B cell (primary cell): ENCODE measurements around the gene SST. TPM values are rescaled to one million over a fixed set of nuclear protein-coding genes. Genes with fewer than 3 reads are reported as not detected.

ENCODE experiments used
- ATAC-seq: fragments of 200-7000 bp; cut with Tn5 transposase; one replicate; pipeline ENCODE4 v1.10.0; 2021; ENCODE audit warnings: low read depth, mild to moderate bottlenecking, moderate number of reproducible peaks, moderate library complexity
- CTCF ChIA-PET: fragments of 350-600 bp; sonication (Branson Sonifier 250); formaldehyde crosslinking; loops from one replicate; lab custom pipeline; 2021; ENCODE audit warnings: antibody characterized with exemption, inconsistent platforms; lab: Charles Lee
- POLR2A ChIA-PET: fragments of 350-600 bp; sonication (Branson Sonifier 250); formaldehyde crosslinking; loops from one replicate; lab custom pipeline; 2021; ENCODE audit warnings: antibody characterized with exemption; lab: Charles Lee
- DNase-seq: peaks from one replicate; pipeline ENCODE4 v3.0.0; 2013
- H2AFZ ChIP-seq: 2 replicates; pipeline ENCODE4 v1.6.1; 2012; ENCODE audit warnings: mild to moderate bottlenecking, low read depth, low read length; ENCODE audit not compliant: insufficient read depth, poor library complexity, severe bottlenecking
- H3K27ac ChIP-seq, 2 donors: 1 replicate in 1 of 2; 2 replicates in 1 of 2; pipeline ENCODE4 v1.5.1; 2012 to 2013; ENCODE audit warnings: low read length in 2 of 2, mild to moderate bottlenecking in 2 of 2, moderate library complexity in 1 of 2
- H3K27me3 ChIP-seq, 4 experiments: fragments of 200-600 bp in 1 of 4; sonication (generic) in 1 of 4; replicated peaks in 1 of 4; 1 replicate in 2 of 4; 2 replicates in 2 of 4; pipeline versions ENCODE4 v1.6.1 to v1.7.0; 2013 to 2016; ENCODE audit warnings: low read length in 3 of 4, mild to moderate bottlenecking in 2 of 4, mixed read lengths in 1 of 4, moderate library complexity in 1 of 4; ENCODE audit not compliant: insufficient read depth in 4 of 4, control insufficient read depth in 3 of 4; ENCODE audit errors: control extremely low read depth in 1 of 4
- H3K36me3 ChIP-seq, 2 experiments: replicated peaks in 1 of 2; 1 replicate in 1 of 2; 2 replicates in 1 of 2; pipeline versions ENCODE4 v1.6.1 to v1.7.1; 2013; ENCODE audit warnings: low read length in 1 of 2; ENCODE audit not compliant: insufficient read depth in 2 of 2, control insufficient read depth in 1 of 2; ENCODE audit errors: control extremely low read depth in 1 of 2, extremely low read depth in 1 of 2
- H3K4me1 ChIP-seq, 2 donors: fragments of 200-600 bp in 1 of 2; sonication (generic) in 1 of 2; 1 replicate in 1 of 2; 2 replicates in 1 of 2; pipeline versions ENCODE4 v1.5.1 to v1.6.1; 2013 to 2017; ENCODE audit warnings: low read length in 2 of 2; ENCODE audit not compliant: control insufficient read depth in 2 of 2, insufficient read depth in 2 of 2
- H3K4me2 ChIP-seq: replicated peaks from 2 replicates; pipeline ENCODE3; 2012; ENCODE audit warnings: mild to moderate bottlenecking, low read depth, low read length; ENCODE audit not compliant: poor library complexity, severe bottlenecking
- H3K4me3 ChIP-seq, 5 experiments: fragments of 200-600 bp in 1 of 5; sonication (generic) in 1 of 5; 1 replicate in 3 of 5; 2 replicates in 2 of 5; pipeline versions ENCODE4 v1.5.1 to v1.7.0; 2011 to 2016; ENCODE audit warnings: low read length in 4 of 5, mild to moderate bottlenecking in 4 of 5, low read depth in 2 of 5, control low read depth in 1 of 5, moderate library complexity in 1 of 5; ENCODE audit not compliant: insufficient read depth in 1 of 5; ENCODE audit errors: control extremely low read depth in 1 of 5, extremely low read depth in 1 of 5
- H3K79me2 ChIP-seq: fragments of 200-600 bp; sonication (generic); one replicate; pipeline ENCODE4 v1.6.0; 2016; ENCODE audit warnings: low read length; ENCODE audit not compliant: control insufficient read depth, insufficient read depth
- H3K9ac ChIP-seq: fragments of 200-600 bp; sonication (generic); 2 replicates; pipeline ENCODE4 v1.6.1; 2017; ENCODE audit warnings: mild to moderate bottlenecking, low read length, moderate library complexity
- H3K9me3 ChIP-seq, 3 donors: one replicate each; pipeline versions ENCODE4 v1.6.1 to v1.7.1; 2013; ENCODE audit warnings: low read length in 2 of 3; ENCODE audit not compliant: control insufficient read depth in 2 of 3, insufficient read depth in 1 of 3; ENCODE audit errors: control extremely low read depth in 1 of 3
- H4K20me1 ChIP-seq: 2 replicates; pipeline ENCODE4 v1.6.0; 2012; ENCODE audit warnings: mild to moderate bottlenecking, low read length; ENCODE audit not compliant: insufficient read depth, control insufficient read depth, poor library complexity, severe bottlenecking
- H3K27ac Mint-ChIP-seq: one replicate; pipeline ENCODE4 v1.8.0; 2021; ENCODE audit warnings: mixed read lengths
- H3K27me3 Mint-ChIP-seq: one replicate; pipeline ENCODE4 v1.8.0; 2021; ENCODE audit warnings: mixed read lengths
- H3K4me1 Mint-ChIP-seq: one replicate; pipeline ENCODE4 v1.8.0; 2021; ENCODE audit warnings: mixed read lengths
- H3K4me3 Mint-ChIP-seq: one replicate; pipeline ENCODE4 v1.8.0; 2021; ENCODE audit warnings: mixed read lengths
- H3K9me3 Mint-ChIP-seq: one replicate; pipeline ENCODE4 v1.8.0; 2022; ENCODE audit warnings: mixed read lengths; ENCODE audit not compliant: insufficient read depth
- EZH2 ChIP-seq: IDR thresholded peaks from 2 replicates; pipeline ENCODE4 v1.6.1; 2012; ENCODE audit warnings: borderline replicate concordance, low read depth, mild to moderate bottlenecking, moderate library complexity, low read length; ENCODE audit not compliant: insufficient read depth, poor library complexity, severe bottlenecking
- WGBS: methylation state at CpG from one replicate; pipeline ENCODE4 v1.1.5; 2013; ENCODE audit warnings: missing lambda C conversion rate; ENCODE audit not compliant: insufficient coverage; 5-methylcytosine and 5-hydroxymethylcytosine counted together
- intact Hi-C: fragments of 100-400 bp; cut with micrococcal nuclease; formaldehyde crosslinking; loops from one replicate; pipeline ENCODE4 v1.10.0; 2022
- polyA plus RNA-seq: library from polyadenylated mRNA; depleted of rRNA; stranded (reverse); fragments of >200 nt; gene quantifications from 2 replicates; pipeline ENCODE4 v1.2.3, GENCODE V29; 2012
- total RNA-seq, 2 donors: library from RNA; stranded (reverse); fragments of 120-200 nt in 1 of 2; gene quantifications; 1 replicate in 1 of 2; 2 replicates in 1 of 2; pipeline versions ENCODE4 v1.2.3 to v1.2.4, GENCODE V29; 2013 to 2022
- TF ChIP-seq, protein P1 (sequence below): fragments of 200-600 bp; IDR thresholded peaks from one replicate; pipeline ENCODE4 v1.8.0; 2022; ENCODE audit warnings: antibody characterized with exemption, mild to moderate bottlenecking

Gene SST
- total and polyA plus RNA-seq, 2 donors (not counting 1 experiment from before 2014, with no cell fraction given) = not detected

- H2AFZ ChIP-seq = no peak overlapping the region
- no peaks in the 10 kb centered on the region for H3K9me3 ChIP-seq
- H3K27ac Mint-ChIP-seq = no peak overlapping the region
- CTCF ChIA-PET = interaction anchor here (0.7 to 11.0 kb wide), 13 partner anchors 11 to 1326 kb away, joined by 3 to 184 read pairs (median 4); partner anchors contain the start of genes RTP2 and RTP4
- H3K4me2 ChIP-seq = no peak overlapping the region
- H3K27ac ChIP-seq = no peak overlapping the region
- no peaks in the 10 kb centered on the region for H3K36me3 ChIP-seq
- no peaks in the 10 kb centered on the region for H3K27me3 Mint-ChIP-seq
- H3K9ac ChIP-seq = no peak overlapping the region
- TF ChIP-seq, protein P1, sequence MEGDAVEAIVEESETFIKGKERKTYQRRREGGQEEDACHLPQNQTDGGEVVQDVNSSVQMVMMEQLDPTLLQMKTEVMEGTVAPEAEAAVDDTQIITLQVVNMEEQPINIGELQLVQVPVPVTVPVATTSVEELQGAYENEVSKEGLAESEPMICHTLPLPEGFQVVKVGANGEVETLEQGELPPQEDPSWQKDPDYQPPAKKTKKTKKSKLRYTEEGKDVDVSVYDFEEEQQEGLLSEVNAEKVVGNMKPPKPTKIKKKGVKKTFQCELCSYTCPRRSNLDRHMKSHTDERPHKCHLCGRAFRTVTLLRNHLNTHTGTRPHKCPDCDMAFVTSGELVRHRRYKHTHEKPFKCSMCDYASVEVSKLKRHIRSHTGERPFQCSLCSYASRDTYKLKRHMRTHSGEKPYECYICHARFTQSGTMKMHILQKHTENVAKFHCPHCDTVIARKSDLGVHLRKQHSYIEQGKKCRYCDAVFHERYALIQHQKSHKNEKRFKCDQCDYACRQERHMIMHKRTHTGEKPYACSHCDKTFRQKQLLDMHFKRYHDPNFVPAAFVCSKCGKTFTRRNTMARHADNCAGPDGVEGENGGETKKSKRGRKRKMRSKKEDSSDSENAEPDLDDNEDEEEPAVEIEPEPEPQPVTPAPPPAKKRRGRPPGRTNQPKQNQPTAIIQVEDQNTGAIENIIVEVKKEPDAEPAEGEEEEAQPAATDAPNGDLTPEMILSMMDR = peak; percentile 97
- no peak for TF ChIP-seq EZH2
- POLR2A ChIA-PET = no interaction called here
- H3K79me2 ChIP-seq = no peaks in the 10 kb centered on the region
- intact Hi-C loops = loop anchor here (1.0 kb wide), 2 partner anchors 35 to 98 kb away; no protein-coding TSS in a partner anchor
- H3K9me3 Mint-ChIP-seq = no peaks in the 10 kb centered on the region
- ATAC-seq (peak; percentile 86), DNase-seq (peak; percentile 74)
- no peaks in the 10 kb centered on the region for H4K20me1 ChIP-seq
- no peak overlapping the region for H3K4me3 ChIP-seq
- H3K4me3 Mint-ChIP-seq = no peak overlapping the region
- no peaks in the 10 kb centered on the region for H3K27me3 ChIP-seq
- 57% methylated on average over 1 of the region's 4 CpGs for WGBS
- H3K4me1 ChIP-seq = no peaks in the 10 kb centered on the region
- no peaks in the 10 kb centered on the region for H3K4me1 Mint-ChIP-seq
Measured at GRCh38 chr3:187714404-187714979, 44.3 kb upstream of the SST start.

- Histone ChIP-seq H3K4me1 (no peaks in the 10 kb centered on the region), H3K27me3 (no peaks in the 10 kb centered on the region), H2AFZ (no peak overlapping the region), H3K9me3 (no peaks in the 10 kb centered on the region), H4K20me1 (no peaks in the 10 kb centered on the region), H3K4me2 (no peak overlapping the region), H3K36me3 (no peaks in the 10 kb centered on the region), H3K27ac (no peak overlapping the region), H3K79me2 (no peaks in the 10 kb centered on the region), H3K9ac (no peak overlapping the region), H3K4me3 (no peak overlapping the region)
- ChIA-PET CTCF (interaction anchor here (1.0 to 11.0 kb wide), 7 partner anchors 10 to 495 kb away, joined by 3 to 184 read pairs (median 10); partner anchors contain the start of gene RTP2), POLR2A (no interaction called here)
- H3K27ac Mint-ChIP-seq = no peak overlapping the region
- no peaks in the 10 kb centered on the region for H3K9me3 Mint-ChIP-seq
- H3K4me1 Mint-ChIP-seq = no peaks in the 10 kb centered on the region
- no peaks in the 10 kb centered on the region for H3K27me3 Mint-ChIP-seq
- TF ChIP-seq EZH2 = no peak
- TF ChIP-seq, protein P1 = no peak
- no peak overlapping the region for H3K4me3 Mint-ChIP-seq
- ATAC-seq (no peak), DNase-seq (no peak)
- intact Hi-C loops = no loop called here
- WGBS = no CpG with 5 or more reads among the region's 2 CpGs
Measured at GRCh38 chr3:187713504-187713903, 43.3 kb upstream of the SST start.
